PC-3 (cell line): ENCODE data around the gene TAF3. TPM values are rescaled to one million over a fixed set of nuclear protein-coding genes. Genes with fewer than 3 reads are reported as not detected.

Experiments
- ATAC-seq: fragments of 200-7000 bp; cut with Tn5 transposase; 2 replicates; pipeline ENCODE4 v1.9.1; 2020; ENCODE audit warnings: mild to moderate bottlenecking, moderate library complexity
- BruUV-seq: library from RNA; stranded (reverse); fragments of 400-500 nt; replicated peaks from 2 replicates; lab custom pipeline; 2021; lab: Mats Ljungman, UMichigan
- CTCF ChIA-PET: fragments of 300-600 bp; sonication (Branson Sonifier 250); formaldehyde crosslinking; loops from one replicate; lab custom pipeline; 2022; ENCODE audit warnings: antibody characterized with exemption; lab: Charles Lee
- POLR2A ChIA-PET: fragments of 300-600 bp; sonication (Branson Sonifier 250); formaldehyde crosslinking; loops from one replicate; lab custom pipeline; 2022; ENCODE audit warnings: antibody characterized with exemption; ENCODE audit not compliant: unreplicated experiment; lab: Charles Lee
- DNase-seq: peaks from one replicate; pipeline ENCODE4 v3.0.0-alpha.2; 2015
- H2AFZ ChIP-seq: fragments of 300-600 bp; sonication (generic); 2 replicates; pipeline ENCODE4 v1.6.0; 2016; ENCODE audit warnings: antibody characterized with exemption, low read length
- H3F3A ChIP-seq: fragments of 300-600 bp; sonication (generic); one replicate; pipeline ENCODE4 v1.6.0; 2017; ENCODE audit warnings: antibody characterized with exemption, low read length, control low read depth, mild to moderate bottlenecking; ENCODE audit not compliant: unreplicated experiment
- H3K27ac ChIP-seq: fragments of 300-600 bp; sonication (generic); 2 replicates; pipeline ENCODE4 v1.5.1; 2016; ENCODE audit warnings: mild to moderate bottlenecking, low read length
- H3K27me3 ChIP-seq: fragments of 300-600 bp; sonication (generic); 2 replicates; pipeline ENCODE4 v1.6.1; 2016; ENCODE audit warnings: low read length, mixed read lengths
- H3K36me3 ChIP-seq: fragments of 300-600 bp; sonication (generic); 2 replicates; pipeline ENCODE4 v1.6.1; 2016; ENCODE audit warnings: low read depth, mixed run types, low read length, mixed read lengths
- H3K4me1 ChIP-seq: fragments of 300-600 bp; sonication (generic); 2 replicates; pipeline ENCODE4 v1.5.1; 2016; ENCODE audit warnings: low read length; ENCODE audit not compliant: insufficient read depth
- H3K4me2 ChIP-seq: fragments of 300-600 bp; sonication (generic); 2 replicates; pipeline ENCODE4 v1.6.0; 2016; ENCODE audit warnings: low read length
- H3K4me3 ChIP-seq: fragments of 300-600 bp; sonication (generic); 2 replicates; pipeline ENCODE4 v1.5.1; 2016; ENCODE audit warnings: mild to moderate bottlenecking, low read length, mixed read lengths
- H3K79me2 ChIP-seq: fragments of 300-600 bp; sonication (generic); 2 replicates; pipeline ENCODE4 v1.6.1; 2017; ENCODE audit warnings: low read length, mixed read lengths
- H3K9ac ChIP-seq: fragments of 300-600 bp; sonication (generic); 2 replicates; pipeline ENCODE4 v1.6.0; 2016; ENCODE audit warnings: mild to moderate bottlenecking, low read length
- H3K9me2 ChIP-seq: fragments of 300-600 bp; sonication (generic); replicated peaks from 2 replicates; pipeline ENCODE4 v1.6.1; 2016; ENCODE audit warnings: mixed run types, low read length, mixed read lengths
- H3K9me3 ChIP-seq: fragments of 300-600 bp; sonication (generic); 2 replicates; pipeline ENCODE4 v1.6.1; 2016; ENCODE audit warnings: low read length, mixed read lengths
- H4K20me1 ChIP-seq: fragments of 300-600 bp; sonication (generic); 2 replicates; pipeline ENCODE4 v1.6.1; 2016; ENCODE audit warnings: low read length, mixed read lengths
- EZH2 ChIP-seq: fragments of 300-600 bp; sonication (generic); IDR thresholded peaks from one replicate; pipeline ENCODE4 v1.6.1; 2017; ENCODE audit warnings: antibody characterized with exemption, mild to moderate bottlenecking, low read length; ENCODE audit not compliant: unreplicated experiment
- EZH2phosphoT487 ChIP-seq: fragments of 300-600 bp; sonication (generic); IDR thresholded peaks from 2 replicates; pipeline ENCODE4 v1.6.1; 2018; ENCODE audit warnings: mild to moderate bottlenecking, antibody characterized with exemption, low read length, borderline replicate concordance
- intact Hi-C: fragments of 100-400 bp; cut with micrococcal nuclease; formaldehyde crosslinking; loops from 2 replicates; pipeline ENCODE4 v1.9.0; 2023
- total RNA-seq: library from RNA; depleted of rRNA; stranded (reverse); fragments of >200 nt; gene quantifications from 2 replicates; pipeline ENCODE4 v1.2.3, GENCODE V29; 2014
- TF ChIP-seq, protein P1 (sequence below): fragments of 300-600 bp; sonication (generic); conservative IDR thresholded peaks from 2 replicates; pipeline ENCODE4 v1.5.1; 2017; ENCODE audit warnings: antibody characterized with exemption, low read depth, mild to moderate bottlenecking, low read length

Gene TAF3
- total RNA-seq, 1 experiment from 2014 or later: 2.0 TPM

DNA sequence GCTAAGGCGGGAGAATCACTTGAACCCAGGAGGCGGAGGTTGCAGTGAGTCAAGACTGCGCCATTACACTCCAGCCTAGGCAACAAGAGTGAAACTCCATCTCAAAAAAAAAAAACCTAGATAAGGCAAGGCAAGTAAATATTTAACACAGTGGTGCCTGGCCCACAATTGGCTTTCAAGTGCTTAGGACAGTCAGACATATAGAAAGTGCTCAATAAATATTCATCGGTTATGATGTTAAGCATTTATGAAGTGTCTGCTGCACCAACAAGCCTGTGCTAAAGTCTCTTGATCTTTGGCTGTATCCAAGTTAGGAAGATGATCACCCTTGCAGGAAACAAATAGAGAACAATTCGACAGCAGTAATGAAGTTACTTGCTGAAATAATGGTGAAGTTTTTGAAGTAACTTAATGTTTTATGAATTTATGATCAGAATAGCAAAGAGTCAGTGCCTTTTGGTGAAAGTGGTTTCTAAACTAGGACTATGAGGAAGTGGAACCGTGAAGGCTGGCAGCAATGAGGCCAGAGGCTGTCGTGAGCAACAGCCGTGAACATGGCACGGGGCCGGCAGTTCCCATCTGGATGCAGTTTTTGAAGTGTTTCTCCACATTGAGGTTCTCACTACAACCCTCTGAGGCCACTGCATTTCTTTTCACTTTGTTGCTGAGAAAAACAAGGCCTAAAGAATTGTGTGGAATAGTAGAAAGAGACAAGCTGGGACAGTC, 188.1 kb downstream of the TAF3 start:
- intact Hi-C loops: no loop called here
- CTCF ChIA-PET: no interaction called here
- no TSS peak for BruUV-seq

DNA sequence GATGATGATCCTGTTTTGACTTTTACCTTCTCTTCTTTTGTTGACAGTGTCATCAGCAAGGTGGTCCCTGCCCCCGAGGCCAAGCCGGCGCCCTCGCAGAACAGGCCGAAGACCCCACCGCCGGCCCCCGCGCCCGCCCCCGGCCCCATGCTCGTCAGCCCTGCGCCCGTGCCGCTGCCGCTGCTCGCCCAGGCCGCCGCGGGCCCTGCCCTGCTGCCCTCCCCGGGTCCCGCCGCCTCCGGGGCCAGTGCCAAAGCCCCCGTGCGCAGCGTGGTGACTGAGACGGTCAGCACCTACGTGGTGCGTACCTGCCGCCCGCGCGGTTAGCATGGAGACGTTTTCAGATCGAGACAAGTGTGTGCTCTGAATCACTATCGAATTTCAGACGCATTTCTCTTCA, 190.7 kb downstream of the TAF3 start:
- TF ChIP-seq EZH2phosphoT487 (no peak), EZH2 (no peak)
- TF ChIP-seq, protein P1, sequence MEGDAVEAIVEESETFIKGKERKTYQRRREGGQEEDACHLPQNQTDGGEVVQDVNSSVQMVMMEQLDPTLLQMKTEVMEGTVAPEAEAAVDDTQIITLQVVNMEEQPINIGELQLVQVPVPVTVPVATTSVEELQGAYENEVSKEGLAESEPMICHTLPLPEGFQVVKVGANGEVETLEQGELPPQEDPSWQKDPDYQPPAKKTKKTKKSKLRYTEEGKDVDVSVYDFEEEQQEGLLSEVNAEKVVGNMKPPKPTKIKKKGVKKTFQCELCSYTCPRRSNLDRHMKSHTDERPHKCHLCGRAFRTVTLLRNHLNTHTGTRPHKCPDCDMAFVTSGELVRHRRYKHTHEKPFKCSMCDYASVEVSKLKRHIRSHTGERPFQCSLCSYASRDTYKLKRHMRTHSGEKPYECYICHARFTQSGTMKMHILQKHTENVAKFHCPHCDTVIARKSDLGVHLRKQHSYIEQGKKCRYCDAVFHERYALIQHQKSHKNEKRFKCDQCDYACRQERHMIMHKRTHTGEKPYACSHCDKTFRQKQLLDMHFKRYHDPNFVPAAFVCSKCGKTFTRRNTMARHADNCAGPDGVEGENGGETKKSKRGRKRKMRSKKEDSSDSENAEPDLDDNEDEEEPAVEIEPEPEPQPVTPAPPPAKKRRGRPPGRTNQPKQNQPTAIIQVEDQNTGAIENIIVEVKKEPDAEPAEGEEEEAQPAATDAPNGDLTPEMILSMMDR: no peak

More for the DNA sequence above, 188.1 kb downstream of the TAF3 start:
- Histone ChIP-seq H2AFZ (no peak overlapping the region), H3K4me3 (no peak overlapping the region), H3K4me2 (no peak overlapping the region), H3K9me2 (no peaks in the 10 kb centered on the region), H3K79me2 (no peaks in the 10 kb centered on the region), H3K9ac (no peak overlapping the region), H3F3A (no peaks in the 10 kb centered on the region), H3K27me3 (no peaks in the 10 kb centered on the region), H3K9me3 (0 out of 2 replicates have a peak, but pooled peaks cover 4% of the 10 kb centered on the region), H3K4me1 (no peaks in the 10 kb centered on the region), H4K20me1 (no peaks in the 10 kb centered on the region), H3K27ac (no peak overlapping the region), H3K36me3 (no peaks in the 10 kb centered on the region)
- no peak for TF ChIP-seq EZH2
- no peak for TF ChIP-seq EZH2phosphoT487
- TF ChIP-seq, protein P1: no peak
- POLR2A ChIA-PET: no interaction called here
- DNase-seq: no peak
- ATAC-seq: no peak

GRCh38 chr10:8013006-8013405, 194.7 kb downstream of the TAF3 start:
- Histone ChIP-seq H3K27me3 (no peaks in the 10 kb centered on the region), H3K36me3 (no peaks in the 10 kb centered on the region), H3K4me3 (no peak overlapping the region), H3K9me3 (no peaks in the 10 kb centered on the region), H3K9me2 (no peaks in the 10 kb centered on the region), H4K20me1 (no peaks in the 10 kb centered on the region), H3K4me2 (no peak overlapping the region), H3F3A (no peaks in the 10 kb centered on the region), H3K27ac (no peak overlapping the region), H3K9ac (no peak overlapping the region), H2AFZ (no peak overlapping the region), H3K4me1 (no peaks in the 10 kb centered on the region), H3K79me2 (no peaks in the 10 kb centered on the region)
- ATAC-seq: no peak
- TF ChIP-seq, protein P1: no peak
- TF ChIP-seq EZH2phosphoT487 (no peak), EZH2 (no peak)
- ChIA-PET POLR2A (no interaction called here), CTCF (no interaction called here)
- BruUV-seq: no TSS peak
- intact Hi-C loops: no loop called here
- no peak for DNase-seq

More for the DNA sequence above, 190.7 kb downstream of the TAF3 start:
- BruUV-seq: no TSS peak
- ATAC-seq (no peak), DNase-seq (no peak)
- Histone ChIP-seq H3K4me1 (no peaks in the 10 kb centered on the region), H3K4me2 (no peak overlapping the region), H3K9me2 (no peaks in the 10 kb centered on the region), H4K20me1 (no peaks in the 10 kb centered on the region), H3K9me3 (0 out of 2 replicates have a peak, but pooled peaks cover 4% of the 10 kb centered on the region), H3K79me2 (no peaks in the 10 kb centered on the region), H3K4me3 (no peak overlapping the region), H2AFZ (no peak overlapping the region), H3F3A (no peaks in the 10 kb centered on the region), H3K27ac (no peak overlapping the region), H3K27me3 (no peaks in the 10 kb centered on the region), H3K36me3 (no peaks in the 10 kb centered on the region), H3K9ac (no peak overlapping the region)
- intact Hi-C loops: no loop called here
- ChIA-PET CTCF (no interaction called here), POLR2A (no interaction called here)
